A549 (cell line): Measurements from ENCODE around the gene RDH5. TPM values are rescaled to one million over a fixed set of nuclear protein-coding genes. Genes with fewer than 3 reads are reported as not detected.

Source experiments
- ATAC-seq, 2 experiments: fragments of 200-7000 bp in 1 of 2; fragments of >200 bp in 1 of 2; cut with Nextera tagmentation in 1 of 2; cut with Tn5 transposase in 1 of 2; 3 replicates each; pipeline versions ENCODE4 v1.8.0 to v1.9.1; 2018 to 2020; ENCODE audit warnings: mild to moderate bottlenecking in 1 of 2, moderate library complexity in 1 of 2
- CTCF ChIA-PET: fragments of 300-600 bp; sonication (Branson Sonifier 250); formaldehyde crosslinking; extraction: SDS; loops from one replicate; lab custom pipeline; 2021; ENCODE audit warnings: antibody characterized with exemption, inconsistent platforms; lab: Yijun Ruan, JAX
- POLR2A ChIA-PET: fragments of 350-600 bp; formaldehyde crosslinking; extraction: SDS; loops from one replicate; lab custom pipeline; 2021; ENCODE audit warnings: antibody characterized with exemption, inconsistent platforms; lab: Yijun Ruan, JAX
- DNase-seq, 2 experiments: peaks; one replicate each; pipeline versions ENCODE4 v3.0.0 to v3.0.0-alpha.2; 2011 to 2016; ENCODE audit warnings: low read depth in 1 of 2, low spot score in 1 of 2
- FAIRE-seq: peaks from 2 replicates; lab custom pipeline; 2011; peaks lifted over from hg19 to GRCh38; lab: Jason Lieb, UNC
- H3K27ac ChIP-seq, 2 experiments: fragments of >200 bp; sonication (Bioruptor Twin); formaldehyde crosslinking; 3 replicates each; pipeline ENCODE4 v1.5.1; 2016 to 2017
- H3K4me1 ChIP-seq: fragments of >200 bp; sonication (Bioruptor Twin); formaldehyde crosslinking; 3 replicates; pipeline ENCODE4 v1.6.1; 2016
- H3K4me2 ChIP-seq: fragments of >200 bp; sonication (Bioruptor Twin); formaldehyde crosslinking; 3 replicates; pipeline ENCODE4 v1.6.1; 2016
- H3K4me3 ChIP-seq: fragments of >200 bp; sonication (Bioruptor Twin); formaldehyde crosslinking; 3 replicates; pipeline ENCODE4 v1.5.1; 2016
- H3K9me3 ChIP-seq: fragments of >200 bp; sonication (Bioruptor Twin); formaldehyde crosslinking; 3 replicates; pipeline ENCODE4 v1.6.1; 2016
- BHLHE40 ChIP-seq: IDR thresholded peaks from 2 replicates; pipeline ENCODE4 v1.6.1; 2012; ENCODE audit warnings: low read depth, low read length, inconsistent platforms
- CBX8 ChIP-seq: fragments of 200-600 bp; sonication (generic); IDR thresholded peaks from 2 replicates; pipeline ENCODE4 v1.6.1; 2016
- CEBPB ChIP-seq, 2 experiments: fragments of >200 bp in 1 of 2; sonication (Bioruptor Twin) in 1 of 2; formaldehyde crosslinking in 1 of 2; IDR thresholded peaks; 2 replicates each; pipeline ENCODE4 v1.6.1; 2012 to 2016
- CHD2 ChIP-seq: fragments of 150-350 bp; IDR thresholded peaks from 2 replicates; pipeline ENCODE4 v1.6.1; 2014; ENCODE audit warnings: low read length; ENCODE audit not compliant: partially characterized antibody
- FOSB ChIP-seq: fragments of 250-450 bp; sonication (Bioruptor Pico); IDR thresholded peaks from 2 replicates; pipeline ENCODE4 v1.5.0; 2020; ENCODE audit warnings: mild to moderate bottlenecking, moderate library complexity
- FOXS1 ChIP-seq: fragments of 250-450 bp; sonication (Bioruptor Pico); IDR thresholded peaks from 2 replicates; pipeline ENCODE4 v1.5.0; 2020; ENCODE audit warnings: mild to moderate bottlenecking, moderate library complexity
- HOXB5 ChIP-seq: fragments of 250-450 bp; sonication (Bioruptor Pico); IDR thresholded peaks from 2 replicates; pipeline ENCODE4 v1.5.0; 2020; ENCODE audit warnings: mild to moderate bottlenecking, moderate library complexity
- JUNB ChIP-seq: fragments of >200 bp; sonication (Bioruptor Twin); formaldehyde crosslinking; IDR thresholded peaks from 2 replicates; pipeline ENCODE4 v1.6.1; 2016
- NFE2L2 ChIP-seq: fragments of 150-350 bp; conservative IDR thresholded peaks from 2 replicates; pipeline ENCODE4 v1.6.1; 2014; ENCODE audit warnings: low read length
- NPAS2 ChIP-seq: fragments of 250-450 bp; sonication (Bioruptor Pico); IDR thresholded peaks from 2 replicates; pipeline ENCODE4 v1.8.0; 2022; ENCODE audit warnings: mild to moderate bottlenecking, moderate library complexity, borderline replicate concordance
- RARB ChIP-seq: fragments of 250-450 bp; sonication (Bioruptor Pico); IDR thresholded peaks from 2 replicates; pipeline ENCODE4 v1.8.0; 2021; ENCODE audit warnings: mild to moderate bottlenecking, moderate library complexity
- RFX5 ChIP-seq: fragments of 450-650 bp; IDR thresholded peaks from 2 replicates; pipeline ENCODE4 v1.7.1; 2014; ENCODE audit warnings: antibody characterized with exemption, mild to moderate bottlenecking, moderate library complexity
- RNF2 ChIP-seq: fragments of 200-600 bp; sonication (generic); IDR thresholded peaks from 2 replicates; pipeline ENCODE4 v1.6.1; 2016; ENCODE audit warnings: low read depth, mild to moderate bottlenecking, antibody characterized with exemption, moderate library complexity, borderline replicate concordance
- SMC3 ChIP-seq: fragments of >200 bp; sonication (Bioruptor Twin); formaldehyde crosslinking; IDR thresholded peaks from 3 replicates; pipeline ENCODE4 v1.6.1; 2018; ENCODE audit warnings: inconsistent platforms
- ZSCAN20 ChIP-seq: fragments of 250-450 bp; sonication (Bioruptor Pico); IDR thresholded peaks from 2 replicates; pipeline ENCODE4 v1.8.0; 2022; ENCODE audit warnings: mild to moderate bottlenecking, moderate library complexity
- WGBS: methylation state at CpG from one replicate; pipeline ENCODE4 v1.1.6; 2017; ENCODE audit errors: missing lambda C conversion rate; 5-methylcytosine and 5-hydroxymethylcytosine counted together
- polyA plus RNA-seq, 4 experiments: library from polyadenylated mRNA; depleted of rRNA in 3 of 4; stranded (reverse); fragments of >200 nt; fragmentation: RNase III in 1 of 4; extraction: RNeasy Plus Mini Kit Qiagen cat#74134 plus additional on column Dnase treatment in 1 of 4; gene quantifications; 2 replicates in 3 of 4; 3 replicates in 1 of 4; pipeline ENCODE4 v1.2.3, GENCODE V29; 2011 to 2017
- TF ChIP-seq, protein P1 (sequence below): fragments of 250-450 bp; sonication (Bioruptor Pico); IDR thresholded peaks from 2 replicates; pipeline ENCODE4 v1.5.0; 2020; ENCODE audit warnings: low read depth, mild to moderate bottlenecking, moderate library complexity
- TF ChIP-seq, protein P2 (sequence below): fragments of 200-600 bp; sonication (generic); IDR thresholded peaks from 2 replicates; pipeline ENCODE4 v1.6.1; 2016; ENCODE audit warnings: antibody characterized with exemption, mild to moderate bottlenecking, moderate library complexity
- TF ChIP-seq, protein P3 (sequence below): IDR thresholded peaks from 2 replicates; pipeline ENCODE4 v1.6.1; 2012
- TF ChIP-seq, protein P4 (sequence below): fragments of >200 bp; sonication (Bioruptor Twin); formaldehyde crosslinking; IDR thresholded peaks from 3 replicates; pipeline ENCODE4 v1.6.1; 2016
- TF ChIP-seq, protein P5 (sequence below): fragments of 250-450 bp; sonication (Bioruptor Pico); IDR thresholded peaks from 2 replicates; pipeline ENCODE4 v1.5.0; 2021; ENCODE audit warnings: mild to moderate bottlenecking, moderate library complexity, borderline replicate concordance
- TF ChIP-seq, protein P6 (sequence below): fragments of >200 bp; sonication (Bioruptor Twin); formaldehyde crosslinking; IDR thresholded peaks from 2 replicates; pipeline ENCODE4 v1.6.1; 2016

The RDH5 gene
- polyA plus RNA-seq, 2 of the 4 experiments (the other 2 are of a cell fraction): 4.1 to 9.1 TPM

DNA sequence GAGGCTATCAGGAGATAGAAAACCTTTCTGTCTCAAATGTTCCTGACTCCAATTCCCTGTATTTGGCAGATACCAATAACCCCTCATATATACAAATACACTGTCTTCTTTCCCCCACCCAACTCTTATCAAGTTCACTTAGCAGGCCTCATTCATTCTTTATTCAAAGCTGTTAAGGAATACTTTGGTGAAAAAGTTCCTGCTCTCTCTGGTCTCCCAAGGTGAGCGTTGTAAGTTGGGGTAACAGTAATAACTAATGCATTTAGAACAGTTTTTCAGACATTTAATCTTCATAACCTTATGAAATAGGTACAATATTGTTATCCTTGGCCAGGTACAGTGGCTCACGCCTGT, 18.8 kb downstream of the RDH5 start:
- peak overlapping the region; percentile 45; the same call in 1 of the 3 replicates for H3K4me3 ChIP-seq
- no peak for DNase-seq

DNA sequence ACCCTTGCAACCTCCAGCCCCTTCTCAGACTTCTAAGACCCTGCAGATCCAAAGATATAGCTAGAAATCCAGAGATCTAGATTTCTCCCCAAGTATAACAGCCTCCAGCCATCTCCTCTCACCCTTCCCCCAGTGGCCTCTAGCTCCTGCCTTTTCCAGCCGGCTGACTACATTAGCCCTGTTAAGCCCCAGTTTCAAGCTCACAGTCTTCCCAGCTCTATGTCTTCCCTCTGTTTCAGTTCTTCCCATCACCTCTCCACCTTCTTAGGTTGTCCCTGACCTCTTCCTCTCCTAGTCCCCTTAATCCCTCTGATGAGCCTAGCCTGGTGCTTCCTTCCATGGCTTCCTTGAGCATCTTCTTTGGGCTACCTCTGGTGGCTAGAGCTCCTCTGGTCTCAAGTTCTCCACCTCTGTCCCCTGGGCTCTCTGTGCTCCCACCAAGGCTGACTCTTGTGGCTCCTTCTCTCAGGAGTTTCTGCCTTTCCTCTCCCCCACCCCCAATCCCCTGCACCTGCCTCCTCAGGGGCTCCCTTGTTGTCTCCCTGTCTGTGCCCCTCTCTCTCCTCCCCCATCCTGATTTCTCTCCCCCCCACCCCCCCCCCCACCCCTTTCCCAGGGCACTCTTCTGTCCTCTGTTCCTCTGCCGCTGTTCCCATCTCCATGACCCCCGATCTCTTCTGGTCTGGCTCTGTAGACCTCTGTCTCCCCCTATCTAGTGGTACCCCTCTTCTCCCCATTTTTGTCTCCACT, 21.9 kb downstream of the RDH5 start:
- DNase-seq (no peak), FAIRE-seq (no peak), ATAC-seq (no peak)
- H3K4me3 ChIP-seq: peak overlapping the region; percentile 73
- H3K4me2 ChIP-seq: peak overlapping the region; percentile 92
- peaks cover 31% of the 10 kb centered on the region; the same call in 2 of the 3 replicates for H3K4me1 ChIP-seq
- no peaks in the 10 kb centered on the region for H3K9me3 ChIP-seq
- 30% methylated on average over 3 of the region's 3 CpGs for WGBS
- H3K27ac ChIP-seq: peak overlapping the region in 1 of 2 experiments; percentile 87; a peak in 2 of 6 replicates
- TF ChIP-seq FOXS1 (CRISPR knock-in tag) (no peak), RFX5 (no peak)
- TF ChIP-seq, protein P1, sequence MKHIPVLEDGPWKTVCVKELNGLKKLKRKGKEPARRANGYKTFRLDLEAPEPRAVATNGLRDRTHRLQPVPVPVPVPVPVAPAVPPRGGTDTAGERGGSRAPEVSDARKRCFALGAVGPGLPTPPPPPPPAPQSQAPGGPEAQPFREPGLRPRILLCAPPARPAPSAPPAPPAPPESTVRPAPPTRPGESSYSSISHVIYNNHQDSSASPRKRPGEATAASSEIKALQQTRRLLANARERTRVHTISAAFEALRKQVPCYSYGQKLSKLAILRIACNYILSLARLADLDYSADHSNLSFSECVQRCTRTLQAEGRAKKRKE (CRISPR knock-in tag): no peak
- POLR2A ChIA-PET: interaction anchor here (0.5 kb wide), 1 partner anchor 155 kb away, joined by 4 read pairs; no protein-coding TSS in a partner anchor
- CTCF ChIA-PET: interaction anchor here (0.8 to 11.7 kb wide), 7 partner anchors 13 to 447 kb away, joined by 3 to 139 read pairs (median 4); partner anchors contain the start of genes BLOC1S1, CD63, RDH5 and SMARCC2

More for the DNA sequence above, 18.8 kb downstream of the RDH5 start:
- no peak for FAIRE-seq
- POLR2A ChIA-PET: interaction anchor here (1.7 to 2.2 kb wide), 3 partner anchors 9 to 79 kb away, joined by 7 to 18 read pairs (median 10); partner anchors contain the start of genes CD63, ORMDL2 and SARNP
- TF ChIP-seq BHLHE40: no peak
- no peak for TF ChIP-seq SMC3
- TF ChIP-seq, protein P2, sequence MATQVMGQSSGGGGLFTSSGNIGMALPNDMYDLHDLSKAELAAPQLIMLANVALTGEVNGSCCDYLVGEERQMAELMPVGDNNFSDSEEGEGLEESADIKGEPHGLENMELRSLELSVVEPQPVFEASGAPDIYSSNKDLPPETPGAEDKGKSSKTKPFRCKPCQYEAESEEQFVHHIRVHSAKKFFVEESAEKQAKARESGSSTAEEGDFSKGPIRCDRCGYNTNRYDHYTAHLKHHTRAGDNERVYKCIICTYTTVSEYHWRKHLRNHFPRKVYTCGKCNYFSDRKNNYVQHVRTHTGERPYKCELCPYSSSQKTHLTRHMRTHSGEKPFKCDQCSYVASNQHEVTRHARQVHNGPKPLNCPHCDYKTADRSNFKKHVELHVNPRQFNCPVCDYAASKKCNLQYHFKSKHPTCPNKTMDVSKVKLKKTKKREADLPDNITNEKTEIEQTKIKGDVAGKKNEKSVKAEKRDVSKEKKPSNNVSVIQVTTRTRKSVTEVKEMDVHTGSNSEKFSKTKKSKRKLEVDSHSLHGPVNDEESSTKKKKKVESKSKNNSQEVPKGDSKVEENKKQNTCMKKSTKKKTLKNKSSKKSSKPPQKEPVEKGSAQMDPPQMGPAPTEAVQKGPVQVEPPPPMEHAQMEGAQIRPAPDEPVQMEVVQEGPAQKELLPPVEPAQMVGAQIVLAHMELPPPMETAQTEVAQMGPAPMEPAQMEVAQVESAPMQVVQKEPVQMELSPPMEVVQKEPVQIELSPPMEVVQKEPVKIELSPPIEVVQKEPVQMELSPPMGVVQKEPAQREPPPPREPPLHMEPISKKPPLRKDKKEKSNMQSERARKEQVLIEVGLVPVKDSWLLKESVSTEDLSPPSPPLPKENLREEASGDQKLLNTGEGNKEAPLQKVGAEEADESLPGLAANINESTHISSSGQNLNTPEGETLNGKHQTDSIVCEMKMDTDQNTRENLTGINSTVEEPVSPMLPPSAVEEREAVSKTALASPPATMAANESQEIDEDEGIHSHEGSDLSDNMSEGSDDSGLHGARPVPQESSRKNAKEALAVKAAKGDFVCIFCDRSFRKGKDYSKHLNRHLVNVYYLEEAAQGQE: no peak
- no peak for TF ChIP-seq RARB (CRISPR knock-in tag)
- TF ChIP-seq NPAS2 (CRISPR knock-in tag): no peak
- no peak for TF ChIP-seq CHD2
- TF ChIP-seq, protein P3, sequence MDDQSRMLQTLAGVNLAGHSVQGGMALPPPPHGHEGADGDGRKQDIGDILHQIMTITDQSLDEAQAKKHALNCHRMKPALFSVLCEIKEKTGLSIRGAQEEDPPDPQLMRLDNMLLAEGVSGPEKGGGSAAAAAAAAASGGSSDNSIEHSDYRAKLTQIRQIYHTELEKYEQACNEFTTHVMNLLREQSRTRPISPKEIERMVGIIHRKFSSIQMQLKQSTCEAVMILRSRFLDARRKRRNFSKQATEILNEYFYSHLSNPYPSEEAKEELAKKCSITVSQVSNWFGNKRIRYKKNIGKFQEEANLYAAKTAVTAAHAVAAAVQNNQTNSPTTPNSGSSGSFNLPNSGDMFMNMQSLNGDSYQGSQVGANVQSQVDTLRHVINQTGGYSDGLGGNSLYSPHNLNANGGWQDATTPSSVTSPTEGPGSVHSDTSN: no peak
- TF ChIP-seq, protein P4, sequence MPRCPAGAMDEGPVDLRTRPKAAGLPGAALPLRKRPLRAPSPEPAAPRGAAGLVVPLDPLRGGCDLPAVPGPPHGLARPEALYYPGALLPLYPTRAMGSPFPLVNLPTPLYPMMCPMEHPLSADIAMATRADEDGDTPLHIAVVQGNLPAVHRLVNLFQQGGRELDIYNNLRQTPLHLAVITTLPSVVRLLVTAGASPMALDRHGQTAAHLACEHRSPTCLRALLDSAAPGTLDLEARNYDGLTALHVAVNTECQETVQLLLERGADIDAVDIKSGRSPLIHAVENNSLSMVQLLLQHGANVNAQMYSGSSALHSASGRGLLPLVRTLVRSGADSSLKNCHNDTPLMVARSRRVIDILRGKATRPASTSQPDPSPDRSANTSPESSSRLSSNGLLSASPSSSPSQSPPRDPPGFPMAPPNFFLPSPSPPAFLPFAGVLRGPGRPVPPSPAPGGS: no peak
- no peak for TF ChIP-seq CEBPB (IDR thresholded peaks at IDR 0.05)
- no peak for TF ChIP-seq FOSB (CRISPR knock-in tag)
- no peak for TF ChIP-seq JUNB
- TF ChIP-seq, protein P5, sequence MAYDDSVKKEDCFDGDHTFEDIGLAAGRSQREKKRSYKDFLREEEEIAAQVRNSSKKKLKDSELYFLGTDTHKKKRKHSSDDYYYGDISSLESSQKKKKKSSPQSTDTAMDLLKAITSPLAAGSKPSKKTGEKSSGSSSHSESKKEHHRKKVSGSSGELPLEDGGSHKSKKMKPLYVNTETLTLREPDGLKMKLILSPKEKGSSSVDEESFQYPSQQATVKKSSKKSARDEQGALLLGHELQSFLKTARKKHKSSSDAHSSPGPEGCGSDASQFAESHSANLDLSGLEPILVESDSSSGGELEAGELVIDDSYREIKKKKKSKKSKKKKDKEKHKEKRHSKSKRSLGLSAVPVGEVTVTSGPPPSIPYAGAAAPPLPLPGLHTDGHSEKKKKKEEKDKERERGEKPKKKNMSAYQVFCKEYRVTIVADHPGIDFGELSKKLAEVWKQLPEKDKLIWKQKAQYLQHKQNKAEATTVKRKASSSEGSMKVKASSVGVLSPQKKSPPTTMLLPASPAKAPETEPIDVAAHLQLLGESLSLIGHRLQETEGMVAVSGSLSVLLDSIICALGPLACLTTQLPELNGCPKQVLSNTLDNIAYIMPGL (CRISPR knock-in tag): no peak
- no peak for TF ChIP-seq ZSCAN20 (CRISPR knock-in tag)
- TF ChIP-seq, protein P6, sequence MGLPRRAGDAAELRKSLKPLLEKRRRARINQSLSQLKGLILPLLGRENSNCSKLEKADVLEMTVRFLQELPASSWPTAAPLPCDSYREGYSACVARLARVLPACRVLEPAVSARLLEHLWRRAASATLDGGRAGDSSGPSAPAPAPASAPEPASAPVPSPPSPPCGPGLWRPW: no peak
- no peak for TF ChIP-seq NFE2L2
- no peak for TF ChIP-seq RNF2
- no peak for TF ChIP-seq FOXS1 (CRISPR knock-in tag)
- no peak for TF ChIP-seq CBX8
- no peak for TF ChIP-seq HOXB5
- TF ChIP-seq, all 56 proteins: peak for 0
- ATAC-seq: no peak
- Histone ChIP-seq H3K27ac (no peak overlapping the region), H3K9me3 (no peaks in the 10 kb centered on the region), H3K4me1 (peaks cover 12% of the 10 kb centered on the region; the same call in 2 of the 3 replicates), H3K4me2 (peak overlapping the region; percentile 88)
- 72% methylated on average over 2 of the region's 2 CpGs for WGBS
- CTCF ChIA-PET: interaction anchor here (0.6 to 11.7 kb wide), 64 partner anchors 10 to 752 kb away, joined by 3 to 139 read pairs (median 6); partner anchors contain the start of genes BLOC1S1, CD63, DGKA and DNAJC14
